NAMALWA (cell line): ENCODE data around the gene APPL1.
"Not testable (repeated sequence)": the region's sequence is repeated elsewhere in the genome, so short reads cannot be mapped to it uniquely, and the experiment has no call there.

Experiments
- DNase-seq: peaks from one replicate; pipeline ENCODE4 v3.0.0-alpha.2; 2015; ENCODE audit warnings: low spot score

APPL1 gene

GRCh38 chr3:57274845-57275244 lies 47.3 kb downstream of the APPL1 start:
- no peak for DNase-seq

- no peak for DNase-seq
These were observed 47.9 kb downstream of the APPL1 start for GRCh38 chr3:57275393-57275792.

DNA sequence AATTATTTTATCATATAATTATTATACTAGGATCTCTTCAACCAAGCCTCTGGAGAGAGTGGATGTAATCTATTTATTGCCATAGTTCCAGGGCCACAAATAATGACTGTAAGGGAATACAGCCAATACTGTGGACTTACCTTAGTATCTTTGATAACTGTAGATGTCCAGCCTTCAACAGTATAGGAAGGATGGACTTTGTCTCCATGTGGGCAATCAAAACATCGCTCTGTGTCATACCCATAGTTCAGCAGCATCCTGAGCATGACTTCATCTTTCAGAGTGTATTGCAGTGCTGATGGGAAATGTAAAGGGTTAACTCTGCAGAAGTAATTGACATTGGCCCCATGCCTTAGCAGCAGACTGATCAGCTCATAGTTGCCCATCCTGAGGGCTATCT lies 50.7 kb downstream of the APPL1 start:
- no peak for DNase-seq

- no peak for DNase-seq
These were observed 52.2 kb downstream of the APPL1 start for GRCh38 chr3:57279685-57280084.

- DNase-seq: no peak
These were observed 54.2 kb downstream of the APPL1 start for GRCh38 chr3:57281715-57282114.

- no peak for DNase-seq
These were observed 55.8 kb downstream of the APPL1 start for GRCh38 chr3:57283334-57283733.

- no peak for DNase-seq
These were observed 59.7 kb downstream of the APPL1 start for GRCh38 chr3:57287205-57287604.

GRCh38 chr3:57288403-57288802 lies 60.9 kb downstream of the APPL1 start:
- DNase-seq: no peak

DNA sequence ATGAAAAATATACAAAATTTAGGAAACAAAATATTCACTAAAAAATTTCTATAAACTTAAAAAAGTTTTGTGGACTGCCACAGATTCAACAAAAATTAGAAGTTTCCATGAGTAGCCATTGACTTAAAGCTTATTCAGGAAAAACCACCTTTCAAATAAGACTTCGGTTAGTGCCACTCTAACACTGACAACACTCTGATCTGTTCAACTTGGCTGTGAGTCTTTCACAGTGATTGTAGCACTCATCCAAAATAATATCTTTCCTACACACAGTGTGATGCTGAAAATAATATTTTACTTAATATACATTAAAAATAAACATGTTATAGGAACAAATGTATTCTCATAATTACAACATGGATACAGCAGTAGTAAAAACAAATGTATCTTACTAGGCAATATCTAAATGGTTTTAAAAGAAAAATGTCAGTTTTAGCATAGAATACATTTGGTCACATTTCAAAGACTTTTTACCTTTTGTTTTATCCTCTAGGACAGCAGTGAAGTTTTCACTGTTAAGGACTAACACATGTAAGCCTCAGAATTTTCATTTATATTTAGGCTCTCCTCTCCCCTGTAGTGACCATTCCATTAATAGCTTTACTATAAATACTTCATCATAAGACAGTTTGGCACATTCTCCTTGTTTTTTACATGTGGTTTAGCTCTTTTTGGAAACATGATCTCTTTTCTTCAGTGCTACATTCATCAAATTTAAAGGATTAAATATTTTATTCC lies 64.8 kb downstream of the APPL1 start, which contains the start of gene ASB14:
TSS of gene ASB14 (minus strand) at position 527 of the 738 bp plus-strand sequence. CDS start 652 bp downstream, outside the sequence.
- DNase-seq: no peak

DNA sequence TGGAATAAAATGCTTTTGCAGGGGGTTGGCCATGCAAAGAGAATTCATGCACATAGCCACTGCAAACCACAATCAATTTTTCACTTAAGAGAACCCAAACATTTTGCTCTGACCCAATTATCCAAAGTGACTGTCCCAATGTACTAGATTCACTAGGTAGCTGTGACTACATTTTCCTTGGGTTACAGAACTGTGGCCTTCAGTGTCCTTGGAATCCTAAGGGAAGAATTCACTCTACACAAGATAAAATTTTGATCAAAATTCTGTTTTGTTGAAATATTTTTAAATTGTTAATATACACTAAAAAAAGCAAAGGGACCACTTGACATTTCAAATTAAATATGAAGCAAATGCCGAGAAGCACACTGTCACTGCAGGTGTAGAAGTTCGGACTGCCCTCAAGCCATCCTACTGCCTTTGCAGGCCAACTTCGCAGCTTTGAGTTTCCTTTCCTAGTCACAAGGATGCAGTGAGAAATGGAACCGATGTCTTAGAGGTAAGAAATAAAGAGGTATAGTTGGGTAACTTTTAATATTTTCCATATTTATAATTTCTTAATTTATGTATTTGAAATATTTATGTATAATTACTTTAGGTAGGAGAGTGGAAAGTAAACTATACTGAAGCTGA lies 65.5 kb downstream of the APPL1 start:
- DNase-seq: no peak

- DNase-seq: no peak
These were observed 70.5 kb downstream of the APPL1 start for GRCh38 chr3:57298041-57298440.

- not testable (repeated sequence) for DNase-seq
These were observed 76.0 kb downstream of the APPL1 start for GRCh38 chr3:57303520-57303919.

- no peak for DNase-seq
These were observed 82.3 kb downstream of the APPL1 start for GRCh38 chr3:57309769-57310360.

- no peak for DNase-seq
These were observed 86.7 kb downstream of the APPL1 start for GRCh38 chr3:57314204-57314603.
